Nephron (organoid): ENCODE results near the gene CHST11.

Source experiments
- H3K27ac Mint-ChIP-seq, 3 experiments: 2 replicates each; pipeline ENCODE4 v1.8.0; 2020; ENCODE audit warnings: mixed read lengths in 3 of 3, mild to moderate bottlenecking in 2 of 3, moderate library complexity in 1 of 3
- H3K27me3 Mint-ChIP-seq: 2 replicates; pipeline ENCODE4 v1.8.0; 2021; ENCODE audit warnings: low read depth, mild to moderate bottlenecking, moderate library complexity, mixed read lengths
- H3K36me3 Mint-ChIP-seq: 2 replicates; pipeline ENCODE4 v1.8.0; 2020; ENCODE audit warnings: low read depth, mixed read lengths
- H3K4me1 Mint-ChIP-seq: 2 replicates; pipeline ENCODE4 v1.8.0; 2020; ENCODE audit warnings: mixed read lengths
- H3K4me3 Mint-ChIP-seq, 3 experiments: 2 replicates each; pipeline ENCODE4 v1.8.0; 2020; ENCODE audit warnings: mild to moderate bottlenecking in 3 of 3, mixed read lengths in 3 of 3, moderate library complexity in 2 of 3
- H3K9me3 Mint-ChIP-seq: 2 replicates; pipeline ENCODE4 v1.8.0; 2020; ENCODE audit warnings: mixed read lengths
- TF ChIP-seq, protein P1 (sequence below), 3 experiments: fragments of 200-600 bp; sonication (generic); IDR thresholded peaks; one replicate each; pipeline ENCODE4 v1.5.0; 2021; ENCODE audit warnings: antibody characterized with exemption in 3 of 3; ENCODE audit not compliant: unreplicated experiment in 3 of 3

The CHST11 gene

DNA sequence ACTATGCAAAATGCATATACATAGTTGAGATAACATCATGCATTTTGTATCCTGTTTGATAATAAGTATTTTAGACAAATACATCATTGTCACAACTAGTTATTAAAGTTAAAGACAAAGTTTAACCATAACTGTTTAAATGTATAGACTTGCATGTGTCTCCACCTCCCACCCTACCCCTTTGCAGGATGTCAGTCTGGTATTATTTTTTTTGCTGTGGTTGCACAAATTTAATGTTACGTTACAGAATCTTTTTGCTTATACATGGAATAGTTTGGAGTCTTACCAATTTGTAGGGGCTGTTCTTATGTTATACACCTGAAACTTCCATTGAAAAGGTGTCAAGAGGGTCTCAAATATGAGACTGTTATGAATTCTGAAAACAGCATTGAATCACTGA is 5.6 kb downstream of the CHST11 start:
- Mint-ChIP-seq H3K36me3 (no peaks in the 10 kb centered on the region), H3K4me3 (no peak overlapping the region), H3K27me3 (peaks cover 9% of the 10 kb centered on the region), H3K9me3 (no peaks in the 10 kb centered on the region), H3K4me1 (peaks cover 31% of the 10 kb centered on the region), H3K27ac (no peak overlapping the region)
- TF ChIP-seq, protein P1, sequence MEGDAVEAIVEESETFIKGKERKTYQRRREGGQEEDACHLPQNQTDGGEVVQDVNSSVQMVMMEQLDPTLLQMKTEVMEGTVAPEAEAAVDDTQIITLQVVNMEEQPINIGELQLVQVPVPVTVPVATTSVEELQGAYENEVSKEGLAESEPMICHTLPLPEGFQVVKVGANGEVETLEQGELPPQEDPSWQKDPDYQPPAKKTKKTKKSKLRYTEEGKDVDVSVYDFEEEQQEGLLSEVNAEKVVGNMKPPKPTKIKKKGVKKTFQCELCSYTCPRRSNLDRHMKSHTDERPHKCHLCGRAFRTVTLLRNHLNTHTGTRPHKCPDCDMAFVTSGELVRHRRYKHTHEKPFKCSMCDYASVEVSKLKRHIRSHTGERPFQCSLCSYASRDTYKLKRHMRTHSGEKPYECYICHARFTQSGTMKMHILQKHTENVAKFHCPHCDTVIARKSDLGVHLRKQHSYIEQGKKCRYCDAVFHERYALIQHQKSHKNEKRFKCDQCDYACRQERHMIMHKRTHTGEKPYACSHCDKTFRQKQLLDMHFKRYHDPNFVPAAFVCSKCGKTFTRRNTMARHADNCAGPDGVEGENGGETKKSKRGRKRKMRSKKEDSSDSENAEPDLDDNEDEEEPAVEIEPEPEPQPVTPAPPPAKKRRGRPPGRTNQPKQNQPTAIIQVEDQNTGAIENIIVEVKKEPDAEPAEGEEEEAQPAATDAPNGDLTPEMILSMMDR (IDR thresholded peaks at IDR 0.05; ENCODE audit: unreplicated experiment in 3 of 3): no peak

DNA sequence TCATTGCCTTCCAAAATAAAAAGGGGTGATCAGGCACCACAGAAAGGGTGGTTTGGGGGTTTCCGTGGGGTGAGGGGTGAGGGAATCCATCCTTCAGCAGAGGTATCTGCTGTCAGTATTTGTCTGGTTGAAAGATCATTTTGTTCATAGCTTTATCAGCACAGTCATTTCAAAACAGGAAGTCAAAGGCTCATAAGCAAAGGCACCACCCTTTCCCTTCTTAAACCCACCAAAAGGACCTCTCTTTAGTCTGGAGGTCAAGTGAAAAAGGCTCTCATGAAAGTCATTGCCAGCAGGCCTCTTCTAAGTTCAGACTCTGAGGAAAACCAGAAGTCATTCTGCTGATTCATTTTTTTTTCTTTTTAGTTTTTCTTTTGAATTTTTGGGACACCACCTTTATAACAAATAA is 6.2 kb downstream of the CHST11 start:
- Mint-ChIP-seq H3K4me1 (peaks cover 31% of the 10 kb centered on the region), H3K9me3 (no peaks in the 10 kb centered on the region), H3K4me3 (no peak overlapping the region), H3K36me3 (no peaks in the 10 kb centered on the region), H3K27me3 (peaks cover 9% of the 10 kb centered on the region), H3K27ac (no peak overlapping the region)
- TF ChIP-seq, protein P1 (IDR thresholded peaks at IDR 0.05; ENCODE audit: unreplicated experiment in 3 of 3): no peak

DNA sequence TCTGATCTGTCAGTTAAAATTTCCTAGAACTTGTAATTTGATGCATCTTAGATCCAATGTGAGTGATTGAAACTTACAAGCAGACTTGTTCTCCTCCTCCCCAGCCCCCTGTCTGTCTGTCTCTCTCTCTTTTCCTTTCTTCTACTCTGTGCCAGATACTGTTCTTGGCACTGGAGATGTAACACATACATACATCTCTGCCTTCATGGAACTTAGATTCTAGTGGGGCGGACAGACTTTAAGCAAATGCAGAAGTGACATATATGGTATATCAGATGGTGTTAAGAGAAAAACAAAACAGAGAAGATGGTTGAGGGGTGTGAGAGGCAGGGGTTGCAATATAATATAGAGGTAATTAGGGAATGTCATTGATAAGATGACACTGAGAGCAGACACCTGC is 6.6 kb downstream of the CHST11 start:
- Mint-ChIP-seq H3K4me1 (peaks cover 31% of the 10 kb centered on the region), H3K36me3 (no peaks in the 10 kb centered on the region), H3K9me3 (no peaks in the 10 kb centered on the region), H3K27me3 (peaks cover 9% of the 10 kb centered on the region), H3K4me3 (no peak overlapping the region), H3K27ac (no peak overlapping the region)
- TF ChIP-seq, protein P1 (IDR thresholded peaks at IDR 0.05; ENCODE audit: unreplicated experiment in 3 of 3): no peak

DNA sequence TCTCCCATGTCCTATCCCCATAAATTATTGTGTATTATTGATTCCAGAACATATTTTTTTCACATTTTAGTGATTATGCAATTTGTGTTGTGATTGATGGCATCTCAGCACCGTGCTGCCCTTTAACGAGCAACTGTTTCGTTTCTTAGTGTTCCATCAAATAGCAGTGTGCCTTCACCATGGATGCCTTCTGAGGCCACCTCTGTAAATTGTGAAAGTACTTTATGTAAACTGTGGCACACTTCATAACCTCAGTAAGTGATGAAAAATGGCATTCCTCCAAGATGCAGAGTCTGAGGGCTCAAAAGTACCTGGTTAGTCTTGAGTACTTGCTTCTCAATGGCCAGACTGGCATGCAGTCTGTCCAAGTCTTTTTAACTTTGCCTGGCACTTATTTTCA is 8.2 kb downstream of the CHST11 start:
- Mint-ChIP-seq H3K9me3 (no peaks in the 10 kb centered on the region), H3K27me3 (peaks cover 8% of the 10 kb centered on the region)

DNA sequence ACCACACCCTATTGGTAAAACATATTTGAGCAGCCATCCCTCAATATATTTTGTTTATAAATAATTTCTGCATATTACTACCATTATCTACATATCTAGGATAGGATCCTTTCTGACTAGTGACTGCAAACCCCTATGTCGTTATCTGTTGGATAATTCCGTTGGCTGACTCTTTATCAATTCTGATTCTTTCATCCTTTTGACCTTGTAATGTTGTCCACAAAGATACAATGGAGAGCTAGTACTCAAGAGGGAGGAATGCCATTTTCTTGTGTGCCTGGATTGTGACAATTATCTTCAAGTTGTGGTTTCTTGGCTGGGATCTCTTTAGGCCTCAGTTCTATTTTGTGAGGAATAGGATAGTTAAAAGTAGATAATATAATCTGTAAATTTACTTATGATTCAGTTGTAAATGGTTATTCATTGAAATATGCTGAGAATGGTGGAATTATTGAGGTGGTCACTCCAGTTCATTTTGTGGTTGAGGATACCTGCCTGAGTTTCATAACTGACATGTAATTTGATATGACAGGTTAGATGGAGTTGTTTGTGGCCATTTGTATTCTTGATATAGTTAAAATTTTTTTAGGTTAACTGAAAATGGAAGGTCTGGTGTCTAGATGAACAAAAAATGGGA is 10.1 kb downstream of the CHST11 start:
- peaks cover 13% of the 10 kb centered on the region for H3K4me1 Mint-ChIP-seq
- H3K27me3 Mint-ChIP-seq: peaks cover 5% of the 10 kb centered on the region
- TF ChIP-seq, protein P1 (IDR thresholded peaks at IDR 0.05; ENCODE audit: unreplicated experiment in 3 of 3): no peak
- no peak overlapping the region for H3K27ac Mint-ChIP-seq
- no peak overlapping the region for H3K4me3 Mint-ChIP-seq
- H3K9me3 Mint-ChIP-seq: no peaks in the 10 kb centered on the region
- no peaks in the 10 kb centered on the region for H3K36me3 Mint-ChIP-seq

More for the DNA sequence above, 8.2 kb downstream of the CHST11 start:
- no peak overlapping the region for H3K27ac Mint-ChIP-seq
- TF ChIP-seq, protein P1 (IDR thresholded peaks at IDR 0.05; ENCODE audit: unreplicated experiment in 3 of 3): no peak
- no peaks in the 10 kb centered on the region for H3K36me3 Mint-ChIP-seq
- peaks cover 17% of the 10 kb centered on the region for H3K4me1 Mint-ChIP-seq
- no peak overlapping the region for H3K4me3 Mint-ChIP-seq

DNA sequence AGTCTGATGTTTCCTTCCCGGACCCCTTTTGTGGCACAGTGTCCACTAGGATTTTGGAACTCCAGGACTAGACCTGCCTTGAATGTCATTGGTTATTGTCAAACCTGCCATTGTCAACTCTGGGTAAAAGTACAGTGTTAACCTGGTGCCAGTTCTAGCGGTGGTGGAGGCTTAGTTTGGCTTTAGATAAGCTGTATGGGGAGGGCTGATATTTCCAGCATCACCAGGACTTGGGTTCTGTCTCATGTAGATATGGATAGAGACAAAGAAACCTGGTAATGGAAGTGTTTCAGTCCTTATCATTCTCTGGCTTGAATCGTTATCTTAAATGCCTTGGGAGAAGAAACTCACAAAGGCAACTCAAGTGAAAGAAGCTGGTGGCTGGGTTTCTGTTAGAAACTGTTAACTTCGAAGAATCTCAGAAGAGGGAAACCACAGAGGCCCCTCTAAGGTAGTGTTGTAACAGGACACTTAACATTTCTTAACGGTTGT is 10.6 kb downstream of the CHST11 start:
- Mint-ChIP-seq H3K4me1 (peaks cover 13% of the 10 kb centered on the region), H3K4me3 (no peak overlapping the region), H3K36me3 (no peaks in the 10 kb centered on the region), H3K9me3 (no peaks in the 10 kb centered on the region), H3K27me3 (peaks cover 5% of the 10 kb centered on the region), H3K27ac (no peak overlapping the region)
- TF ChIP-seq, protein P1 (IDR thresholded peaks at IDR 0.05; ENCODE audit: unreplicated experiment in 3 of 3): no peak
